MCF 10A (cell line): Measurements from ENCODE around the gene MALL. TPM values are rescaled to one million over a fixed set of nuclear protein-coding genes. Genes with fewer than 3 reads are reported as not detected.

ENCODE experiments used
- BruUV-seq: library from RNA; stranded (reverse); fragments of 400-500 nt; replicated peaks from 2 replicates; lab custom pipeline; 2021; lab: Mats Ljungman, UMichigan
- CTCF ChIA-PET: fragments of 300-600 bp; sonication (Branson Sonifier 250); formaldehyde crosslinking; extraction: SDS; loops from one replicate; lab custom pipeline; 2021; ENCODE audit warnings: antibody characterized with exemption, inconsistent platforms; lab: Yijun Ruan, JAX
- POLR2A ChIA-PET: fragments of 300-600, 350-650 bp; sonication (Branson Sonifier 250); formaldehyde crosslinking; extraction: SDS; loops from one replicate; lab custom pipeline; 2020; ENCODE audit warnings: antibody characterized with exemption, inconsistent platforms; lab: Yijun Ruan, JAX
- DNase-seq: peaks from one replicate; pipeline ENCODE4 v3.0.0-alpha.2; 2018; ENCODE audit not compliant: unreplicated experiment
- H3K27ac Mint-ChIP-seq: one replicate; pipeline ENCODE4 v1.8.0; 2022; ENCODE audit warnings: mild to moderate bottlenecking, low read depth, mixed read lengths; ENCODE audit not compliant: unreplicated experiment
- H3K27me3 Mint-ChIP-seq: one replicate; pipeline ENCODE4 v1.8.0; 2022; ENCODE audit warnings: mixed read lengths; ENCODE audit not compliant: insufficient read depth, unreplicated experiment
- H3K36me3 Mint-ChIP-seq: one replicate; pipeline ENCODE4 v1.8.0; 2022; ENCODE audit warnings: mild to moderate bottlenecking, moderate library complexity, mixed read lengths; ENCODE audit not compliant: insufficient read depth, unreplicated experiment
- H3K4me1 Mint-ChIP-seq: one replicate; pipeline ENCODE4 v1.8.0; 2022; ENCODE audit warnings: mixed read lengths; ENCODE audit not compliant: insufficient read depth, unreplicated experiment
- H3K4me3 Mint-ChIP-seq: one replicate; pipeline ENCODE4 v1.8.0; 2022; ENCODE audit warnings: mild to moderate bottlenecking, moderate library complexity, mixed read lengths; ENCODE audit not compliant: unreplicated experiment
- H3K9me3 Mint-ChIP-seq: one replicate; pipeline ENCODE4 v1.8.0; 2022; ENCODE audit warnings: mixed read lengths; ENCODE audit not compliant: unreplicated experiment
- CTCF ChIP-seq: fragments of 200-600 bp; IDR thresholded peaks from one replicate; pipeline ENCODE4 v1.8.0; 2022; ENCODE audit warnings: antibody characterized with exemption, mild to moderate bottlenecking; ENCODE audit not compliant: unreplicated experiment
- intact Hi-C: fragments of 100-400 bp; cut with micrococcal nuclease; formaldehyde crosslinking; loops from 2 replicates; pipeline ENCODE4 v1.14.1; 2022
- total RNA-seq: library from RNA; stranded (reverse); gene quantifications from 2 replicates; pipeline ENCODE4 v1.2.3, GENCODE V29; 2022

The MALL gene
- total RNA-seq, 1 experiment from 2014 or later = 1.8 TPM

- no peaks in the 10 kb centered on the region for H3K36me3 Mint-ChIP-seq
- H3K9me3 Mint-ChIP-seq = peaks cover 11% of the 10 kb centered on the region
- peak overlapping the region; percentile 41 for H3K4me3 Mint-ChIP-seq
- peaks cover 39% of the 10 kb centered on the region for H3K4me1 Mint-ChIP-seq
- DNase-seq = peak; percentile 76
- BruUV-seq = no TSS peak
- H3K27me3 Mint-ChIP-seq = no peaks in the 10 kb centered on the region
- intact Hi-C loops = no loop called here
- POLR2A ChIA-PET = interaction anchor here (0.7 to 1.3 kb wide), 2 partner anchors 15 to 18 kb away, joined by 3 to 4 read pairs; no protein-coding TSS in a partner anchor
- peak overlapping the region; percentile 83 for H3K27ac Mint-ChIP-seq
- CTCF ChIA-PET = interaction anchor here (1.3 to 1.5 kb wide), 3 partner anchors 10 to 51 kb away, joined by 3 to 10 read pairs (median 5); partner anchors contain the start of gene MALL
- TF ChIP-seq CTCF = no peak
These were observed 9.0 kb downstream of the MALL start for GRCh38 chr2:110106642-110107041.

- Mint-ChIP-seq H3K4me3 (peak overlapping the region; percentile 41), H3K4me1 (peaks cover 47% of the 10 kb centered on the region), H3K36me3 (no peaks in the 10 kb centered on the region), H3K27ac (peak overlapping the region; percentile 83), H3K27me3 (no peaks in the 10 kb centered on the region), H3K9me3 (peaks cover 11% of the 10 kb centered on the region)
- no peak for TF ChIP-seq CTCF
- ChIA-PET POLR2A (interaction anchor here (1.0 to 1.3 kb wide), 3 partner anchors 8 to 19 kb away, joined by 3 to 5 read pairs (median 4); no protein-coding TSS in a partner anchor), CTCF (interaction anchor here (0.5 to 1.5 kb wide), 5 partner anchors 10 to 560 kb away, joined by 3 to 10 read pairs (median 3); partner anchors contain the start of gene MALL)
- intact Hi-C loops = no loop called here
- peak; percentile 84 for DNase-seq
- BruUV-seq = no TSS peak
These were observed 9.8 kb downstream of the MALL start for GRCh38 chr2:110105608-110106467.

GRCh38 chr2:110105183-110105582 lies 10.4 kb downstream of the MALL start:
- Mint-ChIP-seq H3K27me3 (no peaks in the 10 kb centered on the region), H3K27ac (peak overlapping the region; percentile 83), H3K4me1 (peaks cover 49% of the 10 kb centered on the region), H3K36me3 (no peaks in the 10 kb centered on the region), H3K4me3 (peak overlapping the region; percentile 41), H3K9me3 (peaks cover 6% of the 10 kb centered on the region)
- no peak for DNase-seq
- no TSS peak for BruUV-seq
- TF ChIP-seq CTCF = no peak
- intact Hi-C loops = no loop called here
- ChIA-PET CTCF (interaction anchor here (0.9 to 1.5 kb wide), 3 partner anchors 11 to 58 kb away, joined by 3 to 10 read pairs (median 3); partner anchors contain the start of gene MALL), POLR2A (interaction anchor here (1.0 kb wide), 2 partner anchors 9 kb away, joined by 3 to 5 read pairs; no protein-coding TSS in a partner anchor)

GRCh38 chr2:110104025-110104771 lies 11.4 kb downstream of the MALL start:
- Mint-ChIP-seq H3K4me1 (peaks cover 52% of the 10 kb centered on the region), H3K27me3 (no peaks in the 10 kb centered on the region), H3K36me3 (no peaks in the 10 kb centered on the region), H3K4me3 (no peak overlapping the region), H3K27ac (peak overlapping the region; percentile 83), H3K9me3 (no peaks in the 10 kb centered on the region)
- no peak for DNase-seq
- intact Hi-C loops = no loop called here
- ChIA-PET POLR2A (no interaction called here), CTCF (no interaction called here)
- no peak for TF ChIP-seq CTCF
- BruUV-seq = no TSS peak
